ENCODE results near the gene RXRA.

DNA sequence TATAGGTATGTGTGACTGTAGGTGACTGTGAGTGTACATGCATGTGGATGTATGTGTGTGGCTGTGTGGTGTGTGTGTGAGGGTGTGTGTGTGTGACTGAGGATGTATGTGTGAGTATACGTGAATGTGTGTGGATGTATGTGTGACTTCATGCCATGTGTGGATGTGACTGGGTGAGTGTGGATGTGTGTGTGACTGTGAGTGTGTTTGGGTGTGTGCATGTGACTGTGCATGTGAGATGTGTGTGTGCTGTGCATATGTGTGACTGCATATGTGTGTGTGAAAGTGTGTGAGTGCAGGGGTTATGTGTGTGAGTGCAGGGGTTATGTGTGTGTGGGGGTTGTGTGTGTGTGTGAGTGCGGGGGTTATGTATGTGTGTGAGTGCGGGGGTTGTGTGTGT, 42.3 kb downstream of the RXRA start:
- TF ChIP-seq CTCF (IDR thresholded peaks at IDR 0.05) (no peak), EP300 (IDR thresholded peaks at IDR 0.05) (no peak)
